ENCODE measurements around the gene BAZ2B.

Gene BAZ2B

GRCh38 chr2:159292157-159292556, 324.2 kb downstream of the BAZ2B start:
- no peak for FAIRE-seq

GRCh38 chr2:159290289-159290907, 325.9 kb downstream of the BAZ2B start:
- FAIRE-seq = no peak

DNA sequence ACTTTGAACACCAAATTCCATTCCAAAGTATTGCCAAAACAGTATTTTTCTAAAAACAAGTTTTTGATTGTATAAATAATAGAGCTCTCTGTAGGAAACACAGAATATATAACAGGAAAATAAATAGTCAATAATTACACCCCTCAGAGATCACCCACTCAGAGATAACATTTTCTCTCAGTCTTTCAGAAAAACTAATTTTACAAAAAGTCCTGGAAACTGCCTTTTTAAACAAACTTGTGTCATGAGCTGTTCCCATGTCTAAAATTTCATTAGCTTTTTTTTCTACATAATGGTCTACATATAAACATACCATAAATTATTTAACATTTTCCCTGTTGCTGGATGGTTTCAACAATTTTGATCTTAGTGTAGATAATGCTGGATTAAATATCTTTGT, 328.6 kb downstream of the BAZ2B start:
- peak; percentile 33 for FAIRE-seq

DNA sequence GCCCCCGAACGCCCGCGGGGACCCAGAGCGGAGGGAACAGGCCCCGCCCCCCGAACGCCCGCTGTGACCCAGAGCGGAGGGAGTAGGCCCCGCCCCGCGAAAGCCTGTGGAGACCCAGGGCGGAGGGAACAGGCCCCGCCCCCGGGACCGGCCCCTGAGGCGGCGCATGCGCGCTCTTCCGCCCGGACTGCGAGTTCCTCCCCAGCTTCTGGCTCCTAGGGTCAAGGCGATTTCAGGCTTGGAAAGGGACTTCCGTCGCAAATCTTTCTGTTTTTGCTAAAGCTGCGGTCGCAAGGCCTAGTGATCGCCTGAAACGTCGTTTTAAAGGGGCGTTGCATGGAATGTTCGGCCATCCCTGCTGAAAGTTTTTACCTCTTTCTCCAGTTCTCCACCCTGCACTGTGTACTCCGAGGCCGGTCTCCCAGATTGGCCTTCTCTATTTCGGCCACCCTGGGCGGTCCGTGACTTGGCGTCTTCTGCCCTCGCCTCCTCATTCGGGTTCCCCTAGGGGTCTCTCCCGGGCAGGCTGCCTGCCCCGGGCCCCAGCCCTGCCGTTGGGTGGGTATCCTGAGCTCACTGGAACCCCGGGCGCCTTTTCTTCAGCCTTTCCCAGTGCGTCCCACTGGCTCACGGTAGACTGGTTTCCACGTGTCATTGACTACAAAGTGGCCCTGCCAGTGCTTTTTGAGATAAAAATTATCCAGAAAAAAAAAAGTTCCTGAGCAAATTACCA, 329.5 kb downstream of the BAZ2B start:
- FAIRE-seq = no peak

DNA sequence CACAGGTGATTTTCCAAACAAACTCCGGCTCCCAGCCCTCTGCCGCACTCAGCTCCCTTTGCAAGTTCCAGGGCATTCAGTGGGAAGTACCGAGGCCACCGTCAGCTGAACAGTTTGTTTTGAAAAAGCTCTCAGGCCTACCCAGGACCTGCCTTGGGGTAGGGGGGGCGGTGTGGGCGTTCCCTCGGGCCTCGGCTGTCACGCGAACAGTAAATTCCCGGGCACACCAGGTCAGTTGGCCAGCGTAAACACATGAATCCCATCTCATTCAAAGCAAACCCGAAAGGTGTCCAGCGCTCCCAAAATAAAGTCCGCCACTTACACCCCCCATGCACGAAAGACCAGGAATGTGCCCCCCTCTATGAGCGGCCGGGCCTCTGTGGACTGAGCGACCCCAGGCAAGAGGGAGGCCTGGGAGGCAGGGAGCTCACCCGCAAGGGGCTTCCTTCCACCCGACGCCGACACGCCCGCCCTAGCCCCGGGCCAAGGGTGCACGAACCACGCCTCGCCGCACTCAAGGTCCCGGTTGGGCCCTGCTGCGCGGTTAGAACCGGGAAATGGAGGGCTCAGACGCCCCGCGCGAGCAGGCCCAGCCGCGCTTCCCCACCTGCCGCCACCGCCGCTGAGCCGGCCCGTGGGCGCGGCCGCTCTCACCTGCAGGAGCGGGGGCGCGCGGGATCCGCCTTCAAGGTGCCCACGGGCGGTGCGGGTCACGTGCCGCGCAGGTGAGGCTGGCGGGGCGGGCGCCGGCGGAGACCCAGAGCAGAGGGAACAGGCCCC, 330.2 kb downstream of the BAZ2B start, which contains the start of gene WDSUB1:
Gene WDSUB1 (minus strand): TSS at position 775 of the 780 bp plus-strand sequence. CDS start 3,634 bp downstream, outside the sequence.
- FAIRE-seq = no peak

- no peak for FAIRE-seq
These were observed 330.9 kb downstream of the BAZ2B start for GRCh38 chr2:159285433-159285832.

- FAIRE-seq = no peak
These were observed 332.8 kb downstream of the BAZ2B start for GRCh38 chr2:159283529-159283928.

- FAIRE-seq = no peak
These were observed 335.3 kb downstream of the BAZ2B start for GRCh38 chr2:159281002-159281401.

GRCh38 chr2:159279700-159280099, 336.6 kb downstream of the BAZ2B start:
- FAIRE-seq = no peak

DNA sequence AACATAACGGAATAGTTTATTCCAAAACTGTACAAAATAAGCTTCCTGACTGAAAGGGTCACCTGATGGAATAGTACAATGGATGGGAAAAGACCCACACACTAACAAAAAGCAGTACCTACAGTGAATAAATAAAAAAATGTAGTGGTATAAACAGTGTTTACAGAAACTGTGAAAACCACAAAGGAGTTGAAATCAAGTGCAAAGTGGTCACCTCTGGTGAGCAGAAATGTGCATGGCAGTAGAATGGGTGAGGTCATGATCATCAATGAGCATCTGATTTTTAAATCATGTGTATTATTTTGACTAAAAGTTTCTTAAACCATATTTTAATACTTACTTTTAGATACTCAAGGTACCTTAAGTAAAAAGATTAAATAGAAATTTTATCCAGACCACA, 341.2 kb downstream of the BAZ2B start:
- no peak for FAIRE-seq

DNA sequence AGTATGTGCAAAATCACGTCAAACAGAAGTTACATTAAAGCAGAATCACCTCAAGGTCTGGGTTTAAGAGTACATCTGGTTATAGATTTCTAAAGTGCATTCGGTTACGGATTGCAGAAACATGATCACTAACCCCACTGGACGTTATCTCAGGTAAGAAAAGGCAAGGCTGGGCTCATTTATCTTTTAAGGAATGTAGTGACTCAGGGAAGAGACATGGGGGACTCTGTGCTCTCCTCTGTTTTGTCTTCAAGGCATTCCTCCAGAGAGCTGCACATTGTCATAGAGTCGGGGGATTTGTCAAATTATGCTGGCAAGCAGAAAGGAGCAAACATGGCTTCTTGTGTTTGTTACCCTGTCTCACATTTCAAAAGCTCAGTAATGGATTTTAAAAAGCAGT, 344.2 kb downstream of the BAZ2B start:
- no peak for FAIRE-seq

DNA sequence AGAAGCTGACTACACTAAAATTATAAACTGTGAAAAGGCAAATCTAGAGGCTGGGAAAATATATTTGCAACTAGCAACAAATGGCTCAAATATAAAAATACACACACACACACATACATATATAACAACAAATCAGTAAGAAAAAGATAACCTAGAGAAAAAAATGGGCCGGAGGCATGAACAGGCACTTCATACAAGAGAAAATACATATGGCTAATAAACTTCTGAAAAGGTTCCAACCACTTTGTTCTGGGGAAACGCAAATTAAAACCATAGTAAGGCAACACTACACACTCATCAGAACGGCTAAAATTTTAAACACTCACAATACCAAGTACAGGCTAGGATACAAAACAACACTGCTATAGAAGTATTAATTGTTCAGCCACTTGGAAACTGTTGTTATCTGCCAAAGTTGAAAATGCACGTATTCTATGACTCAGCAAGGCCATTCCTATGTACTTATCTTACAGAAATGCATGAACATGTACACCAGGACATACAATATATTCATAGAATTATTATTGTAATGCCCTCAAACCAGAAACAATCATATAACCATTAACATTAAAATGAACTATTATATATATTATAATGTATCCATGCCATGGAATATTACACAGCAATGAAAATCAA, 345.5 kb downstream of the BAZ2B start:
- FAIRE-seq = no peak
